Prostate gland (tissue), 2 donors: ENCODE results near the gene MLC1. TPM values are rescaled to one million over a fixed set of nuclear protein-coding genes. Genes with fewer than 3 reads are reported as not detected.

Experiments
- DNase-seq: peaks from one replicate; pipeline ENCODE4 v3.0.0-alpha.2; 2019; ENCODE audit warnings: low spot score
- H3K27ac ChIP-seq, 2 donors: fragments of 200-600 bp; sonication (generic); 2 replicates each; pipeline ENCODE4 v1.5.1; 2017 to 2019
- H3K27me3 ChIP-seq: fragments of 200-600 bp; sonication (generic); replicated peaks from 2 replicates; pipeline ENCODE4 v1.5.1; 2019; ENCODE audit not compliant: insufficient read depth
- H3K36me3 ChIP-seq, 2 donors: fragments of 200-600 bp; sonication (generic); 1 replicate in 1 of 2; 2 replicates in 1 of 2; pipeline versions ENCODE4 v1.5.1 to v1.8.1; 2017 to 2019
- H3K4me1 ChIP-seq: fragments of 200-600 bp; sonication (generic); replicated peaks from 2 replicates; pipeline ENCODE4 v1.5.1; 2019
- H3K4me3 ChIP-seq, 2 donors: fragments of 200-600 bp; sonication (generic); 2 replicates each; pipeline ENCODE4 v1.5.1; 2017 to 2019
- H3K9me3 ChIP-seq: fragments of 200-600 bp; sonication (generic); 2 replicates; pipeline ENCODE4 v1.5.1; 2017
- POLR2A ChIP-seq: fragments of 450-650 bp; IDR thresholded peaks from one replicate; pipeline ENCODE4 v1.6.1; 2016; ENCODE audit warnings: antibody characterized with exemption, mild to moderate bottlenecking
- POLR2AphosphoS5 ChIP-seq: sonication (generic); formaldehyde crosslinking; IDR thresholded peaks from one replicate; pipeline ENCODE4 v1.6.1; 2017; ENCODE audit warnings: antibody characterized with exemption
- WGBS: methylation state at CpG from one replicate; pipeline ENCODE4 v1.1.5; 2018; 5-methylcytosine and 5-hydroxymethylcytosine counted together
- intact Hi-C: fragments of 100-400 bp; cut with DNase I; formaldehyde crosslinking; loops from one replicate; pipeline ENCODE4 v1.14.2; 2022
- total RNA-seq, 2 donors: library from RNA; depleted of rRNA; stranded (reverse); fragments of >200 nt; gene quantifications; one replicate each; pipeline ENCODE4 v1.1.0, GENCODE V29; 2016
- TF ChIP-seq, protein P1 (sequence below), 4 experiments: fragments of 200-600 bp in 2 of 4; fragments of 450-650 bp in 2 of 4; sonication (generic) in 2 of 4; IDR thresholded peaks; 1 replicate in 3 of 4; 2 replicates in 1 of 4; pipeline ENCODE4 v1.5.1; 2016 to 2019; ENCODE audit warnings: antibody characterized with exemption in 4 of 4, mild to moderate bottlenecking in 2 of 4, moderate library complexity in 2 of 4

MLC1 gene
- 1 to 10 TPM in 1 of 2 donors, under 1 TPM in 1; 0.68 to 1.1 TPM for total RNA-seq

DNA sequence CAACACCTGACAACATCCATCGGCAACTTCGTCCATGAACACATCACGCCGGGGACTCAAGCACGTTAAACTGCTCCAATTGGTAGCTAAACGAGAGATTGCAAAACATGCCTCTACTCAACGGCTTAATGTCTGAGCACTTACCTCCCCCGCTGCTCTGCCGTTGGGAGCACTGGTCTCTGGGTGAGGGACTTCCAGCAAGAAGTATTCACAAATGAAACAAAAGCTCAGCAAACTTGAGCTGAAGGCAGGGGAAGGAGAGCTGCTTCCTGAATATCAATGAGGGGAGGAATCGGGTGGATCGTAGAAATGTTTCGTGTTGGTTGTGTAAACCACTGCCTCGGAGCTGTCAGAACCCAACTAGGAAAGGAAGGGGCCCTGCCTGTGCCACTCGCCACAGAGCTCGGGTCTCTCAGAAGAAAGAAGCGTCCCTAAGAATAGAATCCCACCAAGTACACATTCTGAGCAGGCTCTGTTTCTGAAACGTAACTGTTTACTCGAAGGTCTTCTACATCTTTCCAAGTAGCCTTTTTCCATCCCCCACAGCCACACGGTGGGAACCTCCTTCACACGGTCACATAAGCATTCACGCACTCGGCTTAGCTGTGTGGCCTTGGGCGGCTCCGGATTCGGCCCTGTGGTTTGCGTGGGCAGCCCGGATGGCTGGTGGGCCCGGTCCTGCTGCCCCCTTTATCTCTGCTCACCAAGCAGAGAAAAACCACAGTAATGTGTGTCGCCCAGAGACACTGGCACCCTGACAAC lies at the start of gene MLC1:
MLC1 (minus strand) TSS at position 216 of the 762 bp plus-strand sequence. CDS start 524 bp downstream, outside the sequence.
- no peaks in the 10 kb centered on the region for H3K4me1 ChIP-seq
- no peak within 1 kb of the TSS for H3K4me3 ChIP-seq
- peak within 1 kb of the TSS in 1 of 2 donors; percentile 6 for H3K27ac ChIP-seq
- 19% methylated on average over 29 of the region's 29 CpGs for WGBS
- intact Hi-C loops: loop anchor here (10.0 kb wide), 1 partner anchor 49 kb away; no protein-coding TSS in a partner anchor
- H3K9me3 ChIP-seq: no peaks in the 10 kb centered on the region
- peaks cover 6% of the 10 kb centered on the region for H3K27me3 ChIP-seq
- TF ChIP-seq, protein P1, sequence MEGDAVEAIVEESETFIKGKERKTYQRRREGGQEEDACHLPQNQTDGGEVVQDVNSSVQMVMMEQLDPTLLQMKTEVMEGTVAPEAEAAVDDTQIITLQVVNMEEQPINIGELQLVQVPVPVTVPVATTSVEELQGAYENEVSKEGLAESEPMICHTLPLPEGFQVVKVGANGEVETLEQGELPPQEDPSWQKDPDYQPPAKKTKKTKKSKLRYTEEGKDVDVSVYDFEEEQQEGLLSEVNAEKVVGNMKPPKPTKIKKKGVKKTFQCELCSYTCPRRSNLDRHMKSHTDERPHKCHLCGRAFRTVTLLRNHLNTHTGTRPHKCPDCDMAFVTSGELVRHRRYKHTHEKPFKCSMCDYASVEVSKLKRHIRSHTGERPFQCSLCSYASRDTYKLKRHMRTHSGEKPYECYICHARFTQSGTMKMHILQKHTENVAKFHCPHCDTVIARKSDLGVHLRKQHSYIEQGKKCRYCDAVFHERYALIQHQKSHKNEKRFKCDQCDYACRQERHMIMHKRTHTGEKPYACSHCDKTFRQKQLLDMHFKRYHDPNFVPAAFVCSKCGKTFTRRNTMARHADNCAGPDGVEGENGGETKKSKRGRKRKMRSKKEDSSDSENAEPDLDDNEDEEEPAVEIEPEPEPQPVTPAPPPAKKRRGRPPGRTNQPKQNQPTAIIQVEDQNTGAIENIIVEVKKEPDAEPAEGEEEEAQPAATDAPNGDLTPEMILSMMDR (IDR thresholded peaks at IDR 0.05): no peak
- TF ChIP-seq POLR2A (no peak), POLR2AphosphoS5 (no peak)
- H3K36me3 ChIP-seq: no peaks in the 10 kb centered on the region
- DNase-seq: no peak

DNA sequence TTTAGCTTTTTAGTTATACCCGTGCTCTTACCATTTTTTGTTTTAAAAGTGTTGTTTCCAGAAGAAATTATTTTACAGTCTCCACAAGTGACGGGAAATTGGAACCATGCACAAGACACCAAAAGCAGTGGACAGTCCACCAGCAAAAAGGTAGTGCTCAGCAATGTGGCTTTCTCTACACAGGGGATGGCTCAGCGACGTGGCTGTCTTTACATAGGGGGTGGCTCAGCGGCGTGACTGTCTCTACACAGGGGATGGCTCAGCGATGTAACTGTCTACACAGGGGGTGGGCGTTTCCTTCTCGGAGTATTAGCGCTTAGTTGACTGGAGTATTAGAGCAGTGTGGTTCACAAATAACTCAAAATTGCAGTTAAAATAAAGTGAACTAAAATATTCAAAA lies 49.3 kb upstream of the MLC1 start:
- Histone ChIP-seq H3K9me3 (no peaks in the 10 kb centered on the region), H3K27ac (no peak overlapping the region), H3K4me3 (no peak overlapping the region), H3K27me3 (no peaks in the 10 kb centered on the region), H3K4me1 (no peaks in the 10 kb centered on the region), H3K36me3 (no peaks in the 10 kb centered on the region)
- WGBS: 83% methylated on average over 10 of the region's 10 CpGs
- no peak for DNase-seq
- TF ChIP-seq, protein P1 (IDR thresholded peaks at IDR 0.05): no peak
- TF ChIP-seq POLR2A: no peak
- TF ChIP-seq POLR2AphosphoS5: no peak
- intact Hi-C loops: loop anchor here (10.0 kb wide), 1 partner anchor 50 kb away; the partner anchor contains the start of gene MLC1

DNA sequence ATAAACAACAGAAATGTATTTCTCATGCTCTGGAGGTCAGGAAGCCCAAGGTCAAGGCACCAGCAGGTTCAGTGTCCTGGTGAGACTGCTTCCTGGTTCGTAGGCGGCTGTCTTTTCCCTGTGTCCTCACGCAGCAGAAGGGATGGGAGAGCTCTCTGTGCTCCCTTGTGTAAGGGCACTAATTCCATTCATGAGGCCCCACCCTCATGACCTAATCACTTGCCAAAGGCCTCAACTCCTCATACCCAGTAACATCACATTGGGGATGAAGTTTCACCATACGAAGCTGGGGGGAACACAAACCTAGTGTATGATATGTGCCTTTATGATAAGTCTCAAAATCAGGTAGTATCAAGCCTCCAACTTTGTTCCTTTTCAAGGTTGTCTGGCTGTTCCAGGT lies 46.7 kb upstream of the MLC1 start:
- no peak for DNase-seq
- WGBS: 96% methylated on average over 4 of the region's 4 CpGs
- Histone ChIP-seq H3K27me3 (no peaks in the 10 kb centered on the region), H3K4me3 (no peak overlapping the region), H3K4me1 (no peaks in the 10 kb centered on the region), H3K36me3 (no peaks in the 10 kb centered on the region), H3K27ac (no peak overlapping the region), H3K9me3 (no peaks in the 10 kb centered on the region)
- no peak for TF ChIP-seq POLR2A
- TF ChIP-seq POLR2AphosphoS5: no peak
- TF ChIP-seq, protein P1 (IDR thresholded peaks at IDR 0.05): no peak
- intact Hi-C loops: loop anchor here (10.0 kb wide), 1 partner anchor 47 kb away; the partner anchor contains the start of gene MLC1

DNA sequence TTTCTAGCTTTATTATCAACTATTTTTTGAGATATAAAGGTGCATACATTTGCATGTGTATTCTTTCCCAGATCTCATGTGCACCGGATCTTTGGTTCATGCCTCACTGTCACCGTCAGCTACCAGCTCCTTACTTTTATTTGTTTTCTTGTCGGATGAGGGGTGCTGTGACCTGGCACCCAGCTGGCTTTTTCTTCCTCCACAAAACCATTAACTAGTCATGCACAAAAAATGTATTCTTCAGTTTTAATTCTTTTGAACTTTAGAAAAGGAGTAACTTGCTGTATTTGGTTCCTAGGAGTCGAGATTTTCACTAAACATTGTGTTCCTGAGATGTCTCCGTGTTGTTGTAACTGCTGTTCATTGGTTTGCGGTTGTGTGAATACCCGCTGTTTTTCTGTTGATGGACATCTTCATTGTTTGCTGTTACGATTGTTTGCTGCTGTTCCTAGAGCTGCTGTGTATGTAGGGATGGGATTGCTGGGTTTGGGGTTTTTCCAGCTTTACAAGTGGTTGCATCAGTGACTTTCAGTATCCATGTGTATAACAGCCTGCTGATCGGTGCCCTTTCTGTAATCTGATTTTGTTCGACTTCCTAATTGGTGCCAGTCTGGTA lies 44.0 kb upstream of the MLC1 start:
- Histone ChIP-seq H3K27ac (no peak overlapping the region), H3K9me3 (no peaks in the 10 kb centered on the region), H3K36me3 (no peaks in the 10 kb centered on the region), H3K4me1 (no peaks in the 10 kb centered on the region), H3K4me3 (no peak overlapping the region), H3K27me3 (no peaks in the 10 kb centered on the region)
- WGBS: 52% methylated on average over 10 of the region's 10 CpGs
- DNase-seq: no peak
- intact Hi-C loops: no loop called here
- TF ChIP-seq POLR2A (no peak), POLR2AphosphoS5 (no peak)
- TF ChIP-seq, protein P1 (IDR thresholded peaks at IDR 0.05): no peak
